ENCODE measurements around the gene OR4B1. TPM values are rescaled to one million over a fixed set of nuclear protein-coding genes. Genes with fewer than 3 reads are reported as not detected.

The OR4B1 gene
- total RNA-seq, 2 experiments from 2014 or later: not detected

GRCh38 chr11:48172818-48173609, 43.6 kb upstream of the OR4B1 start:
- Mint-ChIP-seq H3K27ac (peak overlapping the region; percentile 18), H3K36me3 (ENCODE audit: low read depth) (peaks cover 4% of the 10 kb centered on the region), H3K4me1 (ENCODE audit: low read depth) (peaks cover 19% of the 10 kb centered on the region), H3K9me3 (no peaks in the 10 kb centered on the region), H3K4me3 (no peak overlapping the region), H3K27me3 (no peaks in the 10 kb centered on the region)
- DNase-seq: peak; percentile 39 to 74 (median 58)
- intact Hi-C loops (cut with DNase I, micrococcal nuclease): loop anchor here in 1 of 2 experiments (2.0 to 5.0 kb wide), 2 partner anchors 134 to 1354 kb away; partner anchors contain the start of gene OR4S1
- no peaks in the 10 kb centered on the region for H3K9me3 ChIP-seq (ENCODE audit: control insufficient read depth in 1 of 2, insufficient read depth in 1 of 2, low read length in 2 of 2)
- peaks cover 7% of the 10 kb centered on the region for H3K4me1 ChIP-seq (ENCODE audit: insufficient read depth, low read length)
- peak; percentile 73 for ATAC-seq (ENCODE audit: poor library complexity)
- no peaks in the 10 kb centered on the region for H3K27me3 ChIP-seq (ENCODE audit: control insufficient read depth in 1 of 2, insufficient read depth in 2 of 2, low read length in 2 of 2)
- ChIA-PET POLR2A (no interaction called here), CTCF (interaction anchor here (0.5 to 1.2 kb wide), 4 partner anchors 9 to 377 kb away, joined by 3 to 5 read pairs (median 3); no protein-coding TSS in a partner anchor)
- peaks cover 8% of the 10 kb centered on the region for H3K36me3 ChIP-seq (ENCODE audit: insufficient read depth, low read length)
- no peak overlapping the region for H3K4me3 ChIP-seq (ENCODE audit: low read length)
- no peak overlapping the region for H3K27ac ChIP-seq (ENCODE audit: low read depth in 1 of 2, low read length in 2 of 2)
- TF ChIP-seq CTCF (IDR thresholded peaks at IDR 0.05): peak; percentile 81

GRCh38 chr11:48177661-48178060, 38.9 kb upstream of the OR4B1 start:
- DNase-seq (no peak), ATAC-seq (ENCODE audit: poor library complexity) (no peak)
- no peaks in the 10 kb centered on the region for H3K27me3 Mint-ChIP-seq
- no peak overlapping the region for H3K27ac Mint-ChIP-seq
- no peaks in the 10 kb centered on the region for H3K9me3 Mint-ChIP-seq
- intact Hi-C loops (cut with DNase I, micrococcal nuclease): no loop called here
- H3K36me3 Mint-ChIP-seq (ENCODE audit: low read depth): no peaks in the 10 kb centered on the region
- CTCF ChIA-PET: no interaction called here
- H3K4me1 Mint-ChIP-seq (ENCODE audit: low read depth): peaks cover 5% of the 10 kb centered on the region
- Histone ChIP-seq H3K36me3 (ENCODE audit: insufficient read depth, low read length) (no peaks in the 10 kb centered on the region), H3K4me1 (ENCODE audit: insufficient read depth, low read length) (peaks cover 3% of the 10 kb centered on the region), H3K27me3 (ENCODE audit: control insufficient read depth in 1 of 2, insufficient read depth in 2 of 2, low read length in 2 of 2) (no peaks in the 10 kb centered on the region), H3K9me3 (ENCODE audit: control insufficient read depth in 1 of 2, insufficient read depth in 1 of 2, low read length in 2 of 2) (no peaks in the 10 kb centered on the region), H3K27ac (ENCODE audit: low read depth in 1 of 2, low read length in 2 of 2) (no peak overlapping the region), H3K4me3 (ENCODE audit: low read length) (no peak overlapping the region)
- TF ChIP-seq CTCF (IDR thresholded peaks at IDR 0.05): no peak
- H3K4me3 Mint-ChIP-seq: no peak overlapping the region
- POLR2A ChIA-PET: no interaction called here

- no peaks in the 10 kb centered on the region for H3K27me3 Mint-ChIP-seq
- POLR2A ChIA-PET: no interaction called here
- no peaks in the 10 kb centered on the region for H3K9me3 ChIP-seq (ENCODE audit: control insufficient read depth in 1 of 2, insufficient read depth in 1 of 2, low read length in 2 of 2)
Observed at GRCh38 chr11:48180627-48181026, 36.0 kb upstream of the OR4B1 start.

More at GRCh38 chr11:48180627-48181026, 36.0 kb upstream of the OR4B1 start:
- Histone ChIP-seq H3K27me3 (ENCODE audit: control insufficient read depth in 1 of 2, insufficient read depth in 2 of 2, low read length in 2 of 2) (no peaks in the 10 kb centered on the region), H3K4me1 (ENCODE audit: insufficient read depth, low read length) (no peaks in the 10 kb centered on the region), H3K27ac (ENCODE audit: low read depth in 1 of 2, low read length in 2 of 2) (no peak overlapping the region), H3K4me3 (ENCODE audit: low read length) (no peak overlapping the region), H3K36me3 (ENCODE audit: insufficient read depth, low read length) (no peaks in the 10 kb centered on the region)
- Mint-ChIP-seq H3K36me3 (ENCODE audit: low read depth) (no peaks in the 10 kb centered on the region), H3K9me3 (no peaks in the 10 kb centered on the region), H3K27ac (no peak overlapping the region), H3K4me3 (no peak overlapping the region), H3K4me1 (ENCODE audit: low read depth) (peaks cover under 1% of the 10 kb centered on the region)
- intact Hi-C loops (cut with DNase I, micrococcal nuclease): no loop called here
- no peak for TF ChIP-seq CTCF (IDR thresholded peaks at IDR 0.05)
- DNase-seq (no peak), ATAC-seq (ENCODE audit: poor library complexity) (no peak)
- CTCF ChIA-PET: no interaction called here

Data from CD4-positive, alpha-beta T cell (primary cell).